ENCODE results near the gene DOC2B.

DOC2B gene

GRCh38 chr17:160336-160735 lies 21.1 kb downstream of the DOC2B start:
- FAIRE-seq: no peak

GRCh38 chr17:159609-160008 lies 21.8 kb downstream of the DOC2B start:
- no peak for FAIRE-seq

- FAIRE-seq: no peak
Measured at GRCh38 chr17:158379-158778, 23.1 kb downstream of the DOC2B start.

DNA sequence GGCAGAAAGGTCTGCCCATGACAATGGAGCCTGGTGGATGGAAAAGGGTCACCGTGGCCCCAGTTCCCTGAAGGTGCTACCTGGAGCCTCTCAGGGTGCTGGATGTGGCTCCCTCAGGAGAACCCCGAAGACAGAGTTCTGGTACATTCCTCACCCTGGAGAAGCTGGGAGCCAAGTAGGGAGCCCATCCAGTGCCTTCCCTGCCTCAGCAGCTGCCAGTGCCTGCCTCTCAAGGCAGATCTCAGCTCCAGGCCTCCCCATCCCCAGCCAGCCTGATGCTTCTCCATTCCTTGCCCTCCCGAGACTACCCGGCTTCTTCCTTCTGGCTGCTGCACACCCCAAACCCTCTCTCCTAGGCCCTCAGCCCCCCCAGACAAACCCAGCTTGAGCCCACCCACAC lies 23.5 kb downstream of the DOC2B start:
- FAIRE-seq: no peak

DNA sequence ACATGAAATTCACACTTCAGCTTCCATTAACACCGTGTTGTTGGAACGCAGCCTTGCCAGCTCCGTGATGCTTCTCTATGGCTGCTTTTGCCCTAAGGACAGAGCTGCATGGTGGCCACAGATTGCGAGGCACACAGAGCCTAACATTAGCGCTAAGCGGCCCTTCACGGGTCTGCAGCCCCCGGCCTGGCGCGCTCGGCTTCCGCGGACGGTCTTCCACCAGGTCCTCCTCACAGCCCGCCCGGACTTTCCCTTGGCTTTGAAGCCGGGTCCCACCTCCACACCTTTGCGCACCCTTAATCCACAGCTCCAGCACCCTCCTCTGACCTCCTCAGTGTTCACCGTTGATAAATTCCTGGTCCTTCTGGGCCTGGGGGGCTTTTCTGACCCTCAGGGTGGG lies 24.5 kb downstream of the DOC2B start:
- FAIRE-seq: no peak

GRCh38 chr17:156094-156621 lies 25.3 kb downstream of the DOC2B start:
- FAIRE-seq: no peak

- no peak for FAIRE-seq
Measured at GRCh38 chr17:155576-155975, 25.9 kb downstream of the DOC2B start.

- no peak for FAIRE-seq
Measured at GRCh38 chr17:153851-154250, 27.6 kb downstream of the DOC2B start.

DNA sequence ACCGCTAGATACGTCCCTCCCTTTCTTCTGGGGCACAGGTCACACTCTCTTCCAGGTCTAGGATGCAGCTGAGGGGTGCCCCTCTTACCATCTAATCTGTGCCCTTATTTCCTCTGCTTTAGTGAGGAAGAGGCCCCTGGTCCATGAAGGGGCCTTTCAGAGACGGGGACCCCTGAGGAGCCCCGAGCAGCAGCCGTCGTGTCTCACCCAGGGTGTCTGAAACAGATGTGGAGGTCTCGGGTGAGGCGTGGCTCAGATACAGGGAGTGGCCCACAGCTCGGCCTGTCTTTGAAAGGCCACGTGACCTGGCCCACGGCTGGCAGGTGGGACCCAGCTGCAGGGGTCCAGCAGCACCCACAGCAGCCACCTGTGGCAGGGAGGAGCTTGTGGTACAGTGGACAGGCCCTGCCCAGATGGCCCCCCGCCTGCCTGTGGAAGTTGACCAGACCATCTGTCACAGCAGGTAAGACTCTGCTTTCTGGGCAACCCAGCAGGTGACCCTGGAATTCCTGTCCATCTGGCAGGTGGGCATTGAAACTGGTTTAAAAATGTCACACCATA lies 28.5 kb downstream of the DOC2B start:
- no peak for FAIRE-seq

DNA sequence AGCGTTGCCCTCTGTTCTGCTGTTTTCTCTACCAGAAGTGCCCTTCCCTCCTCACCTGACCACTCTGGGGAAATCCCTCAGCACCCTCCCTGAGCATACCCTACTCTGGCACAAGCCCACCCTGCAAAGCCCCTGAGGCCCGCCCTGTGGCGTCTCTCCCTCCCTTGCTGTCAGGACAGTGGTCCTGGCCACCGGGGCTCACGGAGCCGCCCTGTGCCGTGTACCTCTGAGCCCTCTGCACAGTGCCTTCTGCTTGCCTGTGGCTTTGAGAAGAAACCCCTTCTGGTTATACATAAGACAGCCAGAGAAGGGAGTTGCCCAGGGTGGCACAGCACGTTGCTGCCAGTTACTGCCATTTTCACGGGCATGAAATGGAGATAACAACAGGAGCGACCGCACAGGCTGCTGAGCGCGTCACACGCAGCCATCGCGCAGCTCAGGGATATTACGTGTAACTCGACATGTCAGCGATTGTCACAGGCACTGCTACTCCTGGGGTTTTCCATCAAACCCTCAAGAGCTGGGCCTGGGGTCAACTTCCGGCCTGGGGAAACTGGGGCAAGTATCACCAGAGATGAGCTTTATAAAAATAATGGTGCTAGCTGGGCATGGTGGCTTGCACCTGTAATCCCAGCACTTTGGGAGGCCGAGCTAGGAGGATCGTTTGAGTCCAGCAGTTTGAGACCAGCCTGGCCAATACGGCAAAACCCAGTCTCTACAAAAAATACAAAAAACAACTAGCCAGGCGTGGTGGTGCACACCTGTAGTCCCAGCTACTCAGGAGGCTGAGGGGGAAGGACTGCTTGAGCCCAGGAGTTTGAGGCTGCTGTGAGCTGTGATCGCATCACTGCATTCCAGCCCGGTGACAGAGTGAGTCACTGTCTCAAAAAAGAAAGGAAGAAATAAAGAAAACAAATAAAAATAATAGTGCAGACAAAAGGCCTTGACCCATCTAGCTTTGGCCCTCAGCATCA lies 29.3 kb downstream of the DOC2B start:
- FAIRE-seq: no peak

DNA sequence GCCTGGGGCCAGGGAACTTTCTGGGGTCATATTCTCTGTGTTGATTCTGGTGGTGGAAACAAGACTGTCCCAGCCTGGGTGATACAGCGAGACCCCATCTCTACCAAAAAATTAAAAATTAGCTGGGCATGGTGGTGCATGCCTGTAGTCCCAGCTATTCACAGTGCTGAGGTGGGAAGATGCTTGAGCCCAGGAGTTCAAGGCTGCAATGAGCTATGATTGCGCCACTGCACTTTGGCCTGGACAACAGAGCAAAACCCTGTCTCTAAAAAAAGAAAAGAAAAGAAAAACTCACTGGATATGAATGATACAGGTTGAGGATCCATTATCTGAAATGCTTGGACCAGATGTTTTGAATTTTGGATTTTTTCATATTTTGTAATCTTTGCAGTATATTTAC lies 30.4 kb downstream of the DOC2B start:
- FAIRE-seq: no peak

GRCh38 chr17:149897-150584 lies 31.4 kb downstream of the DOC2B start:
- no peak for FAIRE-seq

DNA sequence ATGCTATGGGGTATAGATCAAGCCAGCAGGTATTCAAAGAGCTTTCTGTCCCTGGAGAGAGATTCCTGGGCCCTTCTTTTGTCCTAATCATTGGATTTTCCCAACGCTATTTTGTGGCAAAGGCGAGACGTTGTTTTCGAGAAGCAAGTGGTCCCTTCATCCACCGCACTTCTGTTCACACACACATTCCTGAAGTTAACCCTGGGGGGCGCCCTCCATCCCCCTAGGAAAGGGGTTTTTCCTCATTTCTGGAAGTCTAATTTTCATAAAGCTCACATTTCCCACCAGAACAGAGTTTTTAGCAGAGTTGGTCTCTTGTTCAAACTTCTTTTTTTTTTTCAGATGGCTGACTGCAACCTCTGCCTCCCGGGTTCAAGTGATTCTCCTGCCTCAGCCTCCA lies 32.2 kb downstream of the DOC2B start:
- no peak for FAIRE-seq

- FAIRE-seq: no peak
Measured at GRCh38 chr17:148757-149156, 32.7 kb downstream of the DOC2B start.

GRCh38 chr17:147796-148740 lies 33.4 kb downstream of the DOC2B start:
- FAIRE-seq: no peak

DNA sequence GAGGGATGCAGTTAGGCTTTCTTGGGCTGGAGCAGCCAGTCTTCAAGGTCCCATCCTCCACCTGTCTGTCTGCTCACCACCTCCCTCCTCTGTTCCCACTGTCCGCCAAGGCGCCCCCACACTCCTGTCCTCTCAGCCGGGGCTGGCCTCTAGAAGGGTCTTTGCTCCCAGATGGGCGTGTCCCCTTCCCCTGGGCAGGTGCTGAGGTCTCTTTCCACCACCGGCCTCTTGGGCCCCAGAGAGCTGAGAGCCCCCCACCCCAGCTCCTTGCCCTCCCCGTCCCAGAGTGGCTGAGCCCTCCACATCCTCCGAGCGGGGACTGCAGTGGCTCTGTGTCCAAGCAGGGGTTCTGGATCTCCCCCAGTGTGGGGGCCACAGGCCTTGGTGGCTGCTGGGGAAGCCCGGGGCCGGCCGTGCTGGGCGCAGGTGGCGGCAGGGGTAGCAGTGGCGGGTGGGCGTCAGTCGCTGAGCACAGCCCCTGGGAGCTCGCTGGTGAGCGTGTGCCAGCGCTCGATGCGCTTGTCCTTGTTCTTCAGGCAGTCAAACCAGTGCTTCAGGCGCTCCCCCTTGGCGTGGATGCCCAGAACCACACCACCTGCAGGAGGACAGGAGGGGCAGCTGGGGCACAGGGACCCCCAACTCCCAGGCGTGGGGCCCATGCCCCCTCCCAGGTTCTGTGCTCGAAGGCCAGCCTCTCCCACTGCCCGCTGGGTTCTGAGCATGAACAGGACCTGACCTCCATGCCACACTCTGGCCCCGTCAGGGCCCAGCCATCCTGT lies 34.3 kb downstream of the DOC2B start:
- FAIRE-seq: no peak

DNA sequence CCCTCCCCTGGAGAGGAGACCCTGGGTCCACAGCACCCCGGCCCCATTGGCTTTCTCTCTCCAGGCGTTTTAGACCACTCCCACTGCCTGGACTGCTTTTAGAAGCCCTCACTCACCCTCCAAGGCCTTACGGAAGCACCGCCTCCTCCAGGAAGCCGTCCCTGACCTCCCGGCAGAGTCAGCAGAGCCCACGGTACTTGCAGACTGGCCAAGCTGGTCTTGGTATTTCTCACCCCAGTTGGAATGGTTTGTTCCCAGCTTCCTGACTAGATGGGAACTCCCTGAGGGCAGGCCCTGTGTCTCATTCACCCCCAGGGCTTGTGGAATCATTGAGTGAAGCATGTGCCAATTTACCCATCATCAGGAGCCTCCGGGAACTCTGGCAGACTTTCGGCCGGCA lies 34.9 kb downstream of the DOC2B start:
- FAIRE-seq: no peak

- FAIRE-seq: no peak
Measured at GRCh38 chr17:145671-146541, 35.5 kb downstream of the DOC2B start.

DNA sequence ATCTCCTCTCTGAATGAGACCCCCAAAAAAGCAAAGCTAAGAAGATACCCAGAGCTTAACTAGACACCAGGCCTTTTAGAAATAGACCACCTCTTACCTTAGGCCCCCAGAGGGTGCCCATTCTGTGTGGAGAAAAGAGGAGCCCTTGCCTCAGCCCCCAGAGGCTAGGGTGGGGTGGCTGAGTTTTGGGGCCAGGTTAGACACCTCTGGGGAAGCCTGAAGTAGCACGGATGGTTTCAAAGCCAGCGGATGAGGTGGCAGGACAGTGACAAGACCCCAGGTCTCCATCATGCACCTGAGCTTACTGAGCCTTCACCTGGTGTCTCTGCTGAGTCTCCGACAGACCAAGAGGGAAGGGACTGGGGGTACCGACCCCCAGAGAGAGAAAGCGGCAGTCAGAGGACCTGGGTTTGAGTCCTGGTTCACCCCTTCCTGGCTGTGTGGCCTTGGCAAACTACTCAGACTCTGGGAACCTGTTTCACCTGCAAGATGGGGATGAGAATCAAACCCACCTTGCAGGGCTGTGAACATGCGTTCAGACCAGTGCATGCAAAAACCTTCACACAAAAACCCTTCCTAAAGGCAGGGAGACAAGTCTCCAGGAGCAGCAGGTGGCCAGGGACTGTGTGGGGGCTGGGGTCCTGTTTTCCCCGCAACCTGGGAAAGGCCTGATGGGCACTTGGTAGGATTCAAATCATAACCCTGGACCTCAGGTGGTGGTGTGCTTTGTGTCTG lies 36.3 kb downstream of the DOC2B start:
- no peak for FAIRE-seq

DNA sequence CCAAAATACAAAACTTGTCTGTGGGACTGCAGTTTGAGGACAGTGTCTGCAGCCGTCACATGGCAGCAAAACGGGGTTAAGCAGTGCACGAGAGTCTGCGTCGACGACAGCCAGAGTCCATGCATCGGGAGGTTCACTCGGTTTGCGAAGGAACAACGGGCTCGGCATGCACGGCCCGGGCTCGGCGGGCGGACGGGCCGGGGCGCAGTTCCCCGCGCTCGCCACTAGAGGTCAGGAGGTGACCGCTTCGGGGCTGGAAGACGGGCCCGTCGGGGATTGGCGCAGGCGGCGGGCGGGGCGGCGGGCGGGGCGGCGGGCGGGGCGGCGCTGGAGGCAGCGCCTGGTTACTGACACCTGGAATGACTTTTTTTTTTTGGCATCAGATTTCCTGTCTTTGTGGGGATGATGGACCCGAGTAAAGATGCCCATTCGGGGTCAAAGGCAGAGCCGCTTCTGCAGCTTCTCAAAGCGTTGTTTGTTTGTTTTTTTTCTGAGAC lies 37.6 kb downstream of the DOC2B start:
- FAIRE-seq: no peak

All from G401.6 (cell line).